ENCODE results near the gene CRYBG1. TPM values are rescaled to one million over a fixed set of nuclear protein-coding genes. Genes with fewer than 3 reads are reported as not detected.

Gene CRYBG1
- total and polyA plus RNA-seq, 2 of the 4 experiments (the other 2 are of a cell fraction), result 0.38 to 1.1 TPM

GRCh38 chr6:106539936-106540335 is 179.4 kb downstream of the CRYBG1 start:
- TF ChIP-seq MAZ (IDR thresholded peaks at IDR 0.05; ENCODE audit: borderline replicate concordance, low read depth, low read length) (no peak), BHLHE40 (IDR thresholded peaks at IDR 0.05; ENCODE audit: low read depth, low read length) (no peak), RFX5 (IDR thresholded peaks at IDR 0.05; ENCODE audit: low read depth, low read length) (no peak), RAD21 (IDR thresholded peaks at IDR 0.05; ENCODE audit: low read length) (no peak), ELK1 (IDR thresholded peaks at IDR 0.05; ENCODE audit: borderline replicate concordance, low read depth, low read length) (no peak), MAFK (IDR thresholded peaks at IDR 0.05; ENCODE audit: low read depth, low read length) (no peak), CHD1 (IDR thresholded peaks at IDR 0.05; ENCODE audit: low read depth, low read length) (no peak), SMC3 (IDR thresholded peaks at IDR 0.05; ENCODE audit: low read depth, low read length) (no peak), USF2 (IDR thresholded peaks at IDR 0.05; ENCODE audit: low read depth, low read length) (no peak), CEBPB (IDR thresholded peaks at IDR 0.05; ENCODE audit: low read depth, low read length) (no peak), NFE2L2 (IDR thresholded peaks at IDR 0.05; ENCODE audit: low read depth, low read length) (no peak), FOS (IDR thresholded peaks at IDR 0.05; ENCODE audit: low read depth, low read length) (no peak), POLR2A (IDR thresholded peaks at IDR 0.05; ENCODE audit: low read depth, low read length) (no peak), MXI1 (IDR thresholded peaks at IDR 0.05; ENCODE audit: borderline replicate concordance, low read depth, low read length) (no peak), CTCF (conservative IDR thresholded peaks at IDR 0.05; ENCODE audit: low read depth, low read length) (no peak), RCOR1 (IDR thresholded peaks at IDR 0.05; ENCODE audit: insufficient replicate concordance, low read length) (no peak)
- no peak overlapping the region for H2AFZ ChIP-seq (replicated peaks; ENCODE audit: low read length, poor library complexity)
- H3K18ac ChIP-seq (ENCODE audit: low read depth, low read length), result peak overlapping the region; percentile 14; the same call in 1 of the 2 replicates
- no peak overlapping the region for H4K5ac ChIP-seq (ENCODE audit: low read depth, low read length)
- no TSS peak for BruUV-seq (replicated peaks)
- H3K4me1 ChIP-seq (ENCODE audit: control insufficient read depth, insufficient read depth, low read length), result peaks cover 2% of the 10 kb centered on the region; the same call in 1 of the 2 replicates
- H3K9me3 ChIP-seq (ENCODE audit: control insufficient read depth, insufficient read depth, low read length), result no peaks in the 10 kb centered on the region
- no peak overlapping the region for H3K4me3 ChIP-seq (ENCODE audit: insufficient read depth, low read depth, low read length)
- no peak overlapping the region for H3K56ac ChIP-seq (ENCODE audit: extremely low read depth, insufficient read depth, low read length)
- 0 out of 3 replicates have a peak overlapping the region, but pooled peaks have one; percentile 50 for H2BK15ac ChIP-seq (ENCODE audit: low read depth, low read length)
- intact Hi-C loops (cut with micrococcal nuclease), result no loop called here
- H3K27me3 ChIP-seq (ENCODE audit: control insufficient read depth, insufficient read depth, low read length), result no peaks in the 10 kb centered on the region
- no peak overlapping the region; a peak in 2 of 4 replicates for H4K8ac ChIP-seq (ENCODE audit: low read depth in 2 of 2, low read length in 2 of 2)
- WGBS, 2 experiments (ENCODE audit: extremely low coverage in 2 of 2, insufficient read length in 1 of 2), result no CpG with 5 or more reads among the region's 9 CpGs
- ATAC-seq (ENCODE audit: low read depth) (no peak), DNase-seq (no peak)
- H3K4ac ChIP-seq (ENCODE audit: low read depth, low read length), result no peak overlapping the region
- no peak overlapping the region for H3K4me2 ChIP-seq (ENCODE audit: low read depth, low read length)
- in situ Hi-C loops (cut with MboI; ENCODE audit: low sequenced_read_pairs), result no loop called here
- H2AK9ac ChIP-seq (replicated peaks; ENCODE audit: low read depth, low read length, poor library complexity), result no peak overlapping the region
- peak overlapping the region; percentile 41 for H4K91ac ChIP-seq (ENCODE audit: insufficient read depth, low read depth, low read length)
- no peak overlapping the region; the same call in 1 of the 2 replicates for H3K14ac ChIP-seq (replicated peaks; ENCODE audit: low read depth, low read length)
- POLR2A ChIA-PET (ENCODE audit: unreplicated experiment), result no interaction called here
- H3K27ac ChIP-seq (ENCODE audit: insufficient read depth, low read length), result no peak overlapping the region
- no peaks in the 10 kb centered on the region for H3K36me3 ChIP-seq (ENCODE audit: control insufficient read depth, insufficient read depth, low read length)
- peak overlapping the region; percentile 51 for H2BK20ac ChIP-seq (ENCODE audit: low read depth, low read length)
- CTCF ChIA-PET, result no interaction called here
- no peak overlapping the region for H3K9ac ChIP-seq (ENCODE audit: low read depth, low read length)
- H2BK120ac ChIP-seq (ENCODE audit: low read depth, low read length), result no peak overlapping the region
- H3K23ac ChIP-seq (ENCODE audit: low read depth, low read length), result 0 out of 2 replicates have a peak overlapping the region, but pooled peaks have one; percentile 3
- dilution Hi-C loops (cut with HindIII; ENCODE audit: low sequenced_read_pairs, unreplicated experiment), result no loop called here
- no peak overlapping the region for H2BK5ac ChIP-seq (ENCODE audit: low read depth, low read length, poor library complexity, severe bottlenecking)
- no peaks in the 10 kb centered on the region for H4K20me1 ChIP-seq (ENCODE audit: insufficient read depth, low read length)
- H3K79me1 ChIP-seq (ENCODE audit: low read depth in 1 of 2, low read length in 2 of 2), result no peaks in the 10 kb centered on the region
- H3K9me1 ChIP-seq (ENCODE audit: insufficient read depth, low read length), result no peaks in the 10 kb centered on the region
- peak overlapping the region; percentile 29; the same call in 1 of the 2 replicates for H2AK5ac ChIP-seq (ENCODE audit: low read depth, low read length)

Data from IMR-90 (cell line).